HEK293T (cell line): ENCODE measurements around the gene IGF1R.

Experiments
- CTCF ChIA-PET: fragments of 350-600 bp; formaldehyde crosslinking; extraction: SDS; loops from one replicate; lab custom pipeline; 2021; ENCODE audit warnings: antibody characterized with exemption, inconsistent platforms; lab: Yijun Ruan, JAX
- POLR2A ChIA-PET: fragments of 350-600 bp; formaldehyde crosslinking; extraction: SDS; loops from one replicate; lab custom pipeline; 2020; ENCODE audit warnings: antibody characterized with exemption, inconsistent platforms; lab: Yijun Ruan, JAX
- DNase-seq: peaks from one replicate; pipeline ENCODE4 v3.0.0; 2012; ENCODE audit warnings: mixed read lengths; ENCODE audit errors: extremely low spot score
- ARNT ChIP-seq: fragments of 450-650 bp; IDR thresholded peaks from 2 replicates; pipeline ENCODE4 v1.6.1; 2017; ENCODE audit warnings: mild to moderate bottlenecking
- BHLHE40 ChIP-seq: fragments of 450-650 bp; IDR thresholded peaks from 2 replicates; pipeline ENCODE4 v1.6.1; 2016; ENCODE audit warnings: mild to moderate bottlenecking, moderate library complexity, borderline replicate concordance
- CTBP1 ChIP-seq: fragments of 450-650 bp; IDR thresholded peaks from 2 replicates; pipeline ENCODE4 v1.6.1; 2016; ENCODE audit warnings: borderline replicate concordance
- ELF4 ChIP-seq: fragments of 450-650 bp; IDR thresholded peaks from 2 replicates; pipeline ENCODE4 v1.6.1; 2017; ENCODE audit warnings: antibody characterized with exemption
- FOXA1 ChIP-seq: fragments of 450-650 bp; IDR thresholded peaks from 2 replicates; pipeline ENCODE4 v1.6.1; 2016; ENCODE audit warnings: mild to moderate bottlenecking
- FOXK2 ChIP-seq: fragments of 450-650 bp; IDR thresholded peaks from 2 replicates; pipeline ENCODE4 v1.6.1; 2016; ENCODE audit warnings: mild to moderate bottlenecking
- FOXM1 ChIP-seq: fragments of 450-650 bp; IDR thresholded peaks from 2 replicates; pipeline ENCODE4 v1.6.1; 2017; ENCODE audit warnings: mild to moderate bottlenecking, borderline replicate concordance
- HDGF ChIP-seq: fragments of 450-650 bp; IDR thresholded peaks from 2 replicates; pipeline ENCODE4 v1.6.1; 2017; ENCODE audit warnings: antibody characterized with exemption, borderline replicate concordance
- L3MBTL2 ChIP-seq: fragments of 450-650 bp; conservative IDR thresholded peaks from 2 replicates; pipeline ENCODE4 v1.6.1; 2016; ENCODE audit warnings: mild to moderate bottlenecking
- LEF1 ChIP-seq: fragments of 450-650 bp; IDR thresholded peaks from 2 replicates; pipeline ENCODE4 v1.6.1; 2017; ENCODE audit warnings: mild to moderate bottlenecking, borderline replicate concordance
- NFRKB ChIP-seq: fragments of 450-650 bp; IDR thresholded peaks from 2 replicates; pipeline ENCODE4 v1.6.1; 2016; ENCODE audit warnings: mild to moderate bottlenecking, moderate library complexity
- SP1 ChIP-seq: fragments of 450-650 bp; IDR thresholded peaks from 2 replicates; pipeline ENCODE4 v1.6.1; 2017
- SUZ12 ChIP-seq: fragments of 450-650 bp; IDR thresholded peaks from 2 replicates; pipeline ENCODE4 v1.6.1; 2016; ENCODE audit warnings: mild to moderate bottlenecking
- TARDBP ChIP-seq: fragments of 450-650 bp; IDR thresholded peaks from 2 replicates; pipeline ENCODE4 v1.6.1; 2016
- ZNF384 ChIP-seq: fragments of 450-650 bp; IDR thresholded peaks from 2 replicates; pipeline ENCODE4 v1.6.1; 2016
- TF ChIP-seq, protein P1 (sequence below): fragments of 450-650 bp; IDR thresholded peaks from 2 replicates; pipeline ENCODE4 v1.6.1; 2016

IGF1R gene

DNA sequence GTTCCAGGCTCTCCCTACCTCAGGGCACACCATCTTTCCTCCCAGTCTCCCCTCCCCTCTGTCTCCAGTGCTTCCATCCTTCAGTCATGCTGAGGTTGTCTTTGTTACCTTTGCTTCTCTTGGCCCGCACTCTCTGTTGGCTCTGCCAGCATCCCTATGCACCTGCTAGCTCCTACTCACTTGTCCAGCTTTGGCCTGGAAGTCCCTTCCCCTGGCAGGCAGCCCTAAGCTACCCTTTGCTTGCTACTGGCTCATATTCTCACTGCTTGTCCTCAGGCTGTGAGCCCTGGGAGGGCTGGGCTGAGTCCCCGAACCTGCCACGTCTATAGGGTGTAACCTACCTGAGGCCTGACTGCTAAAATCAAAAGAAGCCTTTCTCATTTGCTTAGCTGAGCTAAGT, 236.6 kb downstream of the IGF1R start:
- DNase-seq: no peak
- POLR2A ChIA-PET: interaction anchor here (0.9 to 1.6 kb wide), 2 partner anchors 11 to 18 kb away, joined by 3 to 5 read pairs; no protein-coding TSS in a partner anchor
- no peak for TF ChIP-seq HDGF
- no peak for TF ChIP-seq TARDBP
- TF ChIP-seq FOXM1: no peak
- no peak for TF ChIP-seq CTBP1
- TF ChIP-seq LEF1: no peak
- no peak for TF ChIP-seq SP1
- TF ChIP-seq, protein P1, sequence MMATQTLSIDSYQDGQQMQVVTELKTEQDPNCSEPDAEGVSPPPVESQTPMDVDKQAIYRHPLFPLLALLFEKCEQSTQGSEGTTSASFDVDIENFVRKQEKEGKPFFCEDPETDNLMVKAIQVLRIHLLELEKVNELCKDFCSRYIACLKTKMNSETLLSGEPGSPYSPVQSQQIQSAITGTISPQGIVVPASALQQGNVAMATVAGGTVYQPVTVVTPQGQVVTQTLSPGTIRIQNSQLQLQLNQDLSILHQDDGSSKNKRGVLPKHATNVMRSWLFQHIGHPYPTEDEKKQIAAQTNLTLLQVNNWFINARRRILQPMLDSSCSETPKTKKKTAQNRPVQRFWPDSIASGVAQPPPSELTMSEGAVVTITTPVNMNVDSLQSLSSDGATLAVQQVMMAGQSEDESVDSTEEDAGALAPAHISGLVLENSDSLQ: no peak
- TF ChIP-seq ZNF384: no peak
- no peak for TF ChIP-seq BHLHE40
- no peak for TF ChIP-seq ARNT
- no peak for TF ChIP-seq SUZ12
- no peak for TF ChIP-seq NFRKB
- TF ChIP-seq FOXA1: no peak
- CTCF ChIA-PET: interaction anchor here (0.5 to 1.6 kb wide), 3 partner anchors 12 to 191 kb away, joined by 3 to 9 read pairs (median 4); no protein-coding TSS in a partner anchor

DNA sequence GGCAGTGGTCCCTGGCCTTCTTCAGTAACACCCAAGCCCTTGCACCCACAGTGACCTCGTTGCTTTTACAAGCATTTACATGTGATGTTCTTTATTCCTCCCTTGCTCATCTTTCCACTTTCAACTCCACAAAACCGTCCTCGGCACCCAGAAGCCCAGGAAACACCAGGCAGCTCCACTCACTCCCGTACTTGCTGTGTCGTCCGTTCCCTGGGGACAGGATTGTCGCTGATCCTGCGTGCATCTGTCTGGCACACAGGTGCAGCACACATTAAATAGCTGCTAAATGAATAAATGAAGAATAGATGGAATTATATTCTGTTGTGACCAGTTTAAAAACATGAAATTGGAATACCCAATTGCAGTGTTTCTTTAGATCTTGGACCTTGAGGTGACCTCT, 239.6 kb downstream of the IGF1R start:
- DNase-seq: no peak
- ChIA-PET CTCF (no interaction called here), POLR2A (interaction anchor here (1.2 kb wide), 1 partner anchor 22 kb away, joined by 4 read pairs; no protein-coding TSS in a partner anchor)
- TF ChIP-seq TARDBP (no peak), ZNF384 (no peak), FOXA1 (no peak), SP1 (no peak), FOXM1 (no peak), SUZ12 (no peak), ELF4 (no peak), BHLHE40 (no peak), CTBP1 (no peak), ARNT (no peak), HDGF (no peak)

DNA sequence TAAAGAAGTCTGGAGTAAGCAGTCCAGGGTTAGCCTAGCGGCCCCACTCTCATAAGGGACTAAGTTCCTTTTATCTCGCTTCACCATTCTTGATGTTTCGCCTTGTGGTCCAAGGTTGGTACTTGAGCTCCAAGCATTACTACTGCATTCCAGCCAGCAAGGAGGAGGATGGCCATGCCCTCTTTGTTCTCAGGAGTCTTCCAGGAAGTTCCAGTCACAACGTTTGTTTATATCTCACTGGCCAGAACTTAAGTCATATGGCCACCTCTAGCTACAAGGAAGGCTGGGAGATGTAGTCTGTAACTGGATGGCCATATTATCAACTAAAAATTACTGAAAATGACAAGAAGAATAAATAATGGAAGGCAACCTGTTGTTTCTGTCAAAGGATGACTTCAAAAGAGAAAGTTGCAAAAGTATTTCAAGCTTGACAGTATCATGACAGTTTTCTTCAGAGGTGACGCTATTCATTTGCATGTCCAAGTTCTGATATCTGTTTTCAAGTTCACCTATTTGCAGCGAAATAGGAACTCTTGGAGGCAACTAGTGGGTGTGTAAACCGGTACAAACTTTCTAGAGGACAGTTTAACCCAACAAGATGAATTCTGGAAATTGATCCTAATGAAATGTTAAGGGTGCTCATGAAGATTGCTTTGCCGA, 240.6 kb downstream of the IGF1R start:
- ChIA-PET CTCF (interaction anchor here (0.6 to 1.2 kb wide), 3 partner anchors 9 to 110 kb away, joined by 4 read pairs; no protein-coding TSS in a partner anchor), POLR2A (interaction anchor here (1.2 kb wide), 1 partner anchor 23 kb away, joined by 4 read pairs; no protein-coding TSS in a partner anchor)
- TF ChIP-seq L3MBTL2 (no peak), CTBP1 (no peak), BHLHE40 (no peak), FOXM1 (no peak), SP1 (no peak), FOXK2 (no peak), SUZ12 (no peak), HDGF (no peak), ELF4 (no peak), ZNF384 (no peak), LEF1 (no peak)
- no peak for DNase-seq

DNA sequence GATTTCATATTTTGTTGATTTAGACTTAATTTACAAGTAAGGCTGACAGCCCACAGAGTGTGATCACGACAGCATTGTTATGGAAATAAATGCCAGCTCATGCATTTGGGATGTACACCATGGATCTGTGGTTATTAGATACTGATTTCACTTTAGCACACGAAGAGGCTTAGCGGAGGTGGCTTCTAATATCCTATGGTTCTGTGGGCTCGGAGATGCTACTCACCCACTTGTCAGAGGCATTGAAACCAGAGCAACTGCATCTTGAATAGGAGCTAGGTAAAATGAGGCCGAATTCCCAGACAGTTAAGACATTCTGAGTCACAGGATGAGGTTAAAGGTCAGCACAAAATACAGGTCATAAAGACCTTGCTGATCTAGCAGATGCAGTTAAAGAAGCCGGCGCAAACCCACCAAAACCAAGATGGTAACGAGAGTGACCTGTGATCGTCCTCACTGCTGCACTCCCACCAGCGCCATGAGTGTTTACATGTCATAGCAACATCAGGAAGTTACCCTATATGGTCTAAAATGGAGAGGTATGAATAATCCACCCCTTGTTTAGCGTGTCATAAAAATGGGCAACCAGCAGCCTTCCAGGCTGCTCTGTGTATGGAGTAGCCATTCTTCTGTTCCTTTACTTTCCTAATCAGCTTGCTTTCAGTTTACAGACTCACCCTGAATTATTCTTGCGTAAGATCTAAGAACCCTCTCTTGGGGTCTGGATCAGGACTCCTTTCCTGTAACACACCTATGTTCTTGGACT, 241.8 kb downstream of the IGF1R start:
- ChIA-PET POLR2A (interaction anchor here (0.7 to 1.7 kb wide), 5 partner anchors 9 to 16 kb away, joined by 3 to 5 read pairs (median 4); no protein-coding TSS in a partner anchor), CTCF (interaction anchor here (1.2 kb wide), 1 partner anchor 10 kb away, joined by 4 read pairs; no protein-coding TSS in a partner anchor)
- DNase-seq: no peak
- TF ChIP-seq CTBP1 (no peak), TARDBP (no peak), SP1 (no peak), ARNT (no peak), FOXK2 (no peak), LEF1 (no peak), HDGF (no peak), FOXA1 (no peak), BHLHE40 (no peak), SUZ12 (no peak), NFRKB (no peak)
- TF ChIP-seq, protein P1: no peak

DNA sequence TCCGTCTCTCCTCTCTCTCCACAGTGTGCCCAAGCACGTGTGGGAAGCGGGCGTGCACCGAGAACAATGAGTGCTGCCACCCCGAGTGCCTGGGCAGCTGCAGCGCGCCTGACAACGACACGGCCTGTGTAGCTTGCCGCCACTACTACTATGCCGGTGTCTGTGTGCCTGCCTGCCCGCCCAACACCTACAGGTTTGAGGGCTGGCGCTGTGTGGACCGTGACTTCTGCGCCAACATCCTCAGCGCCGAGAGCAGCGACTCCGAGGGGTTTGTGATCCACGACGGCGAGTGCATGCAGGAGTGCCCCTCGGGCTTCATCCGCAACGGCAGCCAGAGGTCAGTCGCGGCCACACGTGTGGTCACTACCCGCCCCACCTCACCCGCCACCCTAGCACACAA, 243.0 kb downstream of the IGF1R start:
- TF ChIP-seq ZNF384: no peak
- TF ChIP-seq CTBP1: no peak
- no peak for TF ChIP-seq FOXM1
- TF ChIP-seq, protein P1: no peak
- TF ChIP-seq FOXA1: no peak
- TF ChIP-seq BHLHE40: no peak
- POLR2A ChIA-PET: no interaction called here
- no peak for DNase-seq
- CTCF ChIA-PET: interaction anchor here (0.5 to 0.6 kb wide), 2 partner anchors 103 to 231 kb away, joined by 3 read pairs; no protein-coding TSS in a partner anchor
